Measurements from ENCODE around the gene SRP72.

SRP72 gene

GRCh38 chr4:56544573-56545131 is 77.2 kb downstream of the SRP72 start:
- peak; percentile 56 to 67 for DNase-seq (ENCODE audit: low read depth in 2 of 2)

- DNase-seq (ENCODE audit: low read depth in 2 of 2): no peak
Observed at GRCh38 chr4:56550642-56551041, 83.2 kb downstream of the SRP72 start.

- no peak for DNase-seq (ENCODE audit: low read depth in 2 of 2)
Observed at GRCh38 chr4:56551516-56551915, 84.1 kb downstream of the SRP72 start.

- DNase-seq (ENCODE audit: low read depth in 2 of 2): no peak
Observed at GRCh38 chr4:56552273-56552672, 84.9 kb downstream of the SRP72 start.
